GM12878 (cell line): ENCODE data around the gene MTFR1L. TPM values are rescaled to one million over a fixed set of nuclear protein-coding genes. Genes with fewer than 3 reads are reported as not detected.
A peak's percentile ranks its signal among the peaks of the same experiment; 100 is the strongest.

Experiments used
- ATAC-seq: fragments of 200-7000 bp; cut with Tn5 transposase; 3 replicates; pipeline ENCODE4 v1.9.1; 2020; ENCODE audit warnings: mild to moderate bottlenecking, moderate library complexity
- BruUV-seq: library from RNA; stranded (reverse); fragments of 400-500 nt; replicated peaks from 2 replicates; lab custom pipeline; 2021; lab: Mats Ljungman, UMichigan
- CTCF ChIA-PET: fragments of 300-600 bp; sonication (Branson Sonifier 250); formaldehyde crosslinking; extraction: SDS; loops from one replicate; lab custom pipeline; 2021; ENCODE audit warnings: inconsistent platforms; lab: Yijun Ruan, JAX
- POLR2A ChIA-PET: fragments of 350-600 bp; formaldehyde crosslinking; extraction: SDS; loops from one replicate; lab custom pipeline; 2021; ENCODE audit warnings: inconsistent platforms; lab: Charles Lee
- RAD21 ChIA-PET: fragments of 300-600 bp; sonication (Branson Sonifier 250); formaldehyde crosslinking; loops from one replicate; lab custom pipeline; 2023; ENCODE audit warnings: antibody characterized with exemption; ENCODE audit not compliant: unreplicated experiment; lab: Charles Lee
- SMC1A ChIA-PET: fragments of 300-600 bp; sonication (Branson Sonifier 250); formaldehyde crosslinking; loops from one replicate; lab custom pipeline; 2023; ENCODE audit not compliant: unreplicated experiment, uncharacterized antibody; lab: Charles Lee
- DNase-seq: peaks from one replicate; pipeline ENCODE4 v3.0.0-alpha.2; 2011; ENCODE audit warnings: low read depth, low spot score
- FAIRE-seq: peaks from 3 replicates; lab custom pipeline; 2011; peaks lifted over from hg19 to GRCh38; lab: Jason Lieb, UNC
- H2AFZ ChIP-seq: 2 replicates; pipeline ENCODE4 v1.6.0; 2011; ENCODE audit warnings: low read depth, low read length, control low read depth; ENCODE audit not compliant: control insufficient read depth
- H3K27ac ChIP-seq: 2 replicates; pipeline ENCODE4 v1.5.1; 2011; ENCODE audit warnings: control low read depth; ENCODE audit not compliant: control insufficient read depth, insufficient read depth
- H3K27me3 ChIP-seq, 2 experiments: replicated peaks in 1 of 2; 2 replicates each; pipeline versions ENCODE4 v1.6.0 to v1.6.1; 2011; ENCODE audit warnings: low read length in 1 of 2; ENCODE audit not compliant: control insufficient read depth in 2 of 2, insufficient read depth in 2 of 2
- H3K36me3 ChIP-seq, 2 experiments: 2 replicates each; pipeline ENCODE4 v1.5.1; 2011; ENCODE audit warnings: low read length in 1 of 2; ENCODE audit not compliant: control insufficient read depth in 2 of 2, insufficient read depth in 2 of 2
- H3K4me1 ChIP-seq: 2 replicates; pipeline ENCODE4 v1.6.1; 2011; ENCODE audit warnings: mild to moderate bottlenecking, low read length, moderate library complexity, mixed read lengths; ENCODE audit not compliant: control insufficient read depth, insufficient read depth
- H3K4me2 ChIP-seq: 2 replicates; pipeline ENCODE4 v1.6.0; 2011; ENCODE audit warnings: control low read depth; ENCODE audit not compliant: control insufficient read depth, insufficient read depth
- H3K4me3 ChIP-seq: fragments of 200-600 bp; sonication (generic); 2 replicates; pipeline ENCODE4 v1.5.1; 2016
- H3K79me2 ChIP-seq: 2 replicates; pipeline ENCODE4 v1.6.0; 2011; ENCODE audit warnings: low read length; ENCODE audit not compliant: control insufficient read depth, insufficient read depth
- H3K9ac ChIP-seq: 2 replicates; pipeline ENCODE4 v1.8.0; 2011; ENCODE audit warnings: low read length, control low read depth, mixed read lengths; ENCODE audit not compliant: control insufficient read depth, insufficient read depth
- H3K9me3 ChIP-seq: replicated peaks from 3 replicates; pipeline ENCODE4 v1.5.1; 2011; ENCODE audit warnings: mild to moderate bottlenecking, low read length; ENCODE audit not compliant: control insufficient read depth, insufficient read depth
- H4K20me1 ChIP-seq: 2 replicates; pipeline ENCODE4 v1.6.0; 2011; ENCODE audit not compliant: control insufficient read depth, insufficient read depth
- DPF2 ChIP-seq: fragments of 450-650 bp; IDR thresholded peaks from 2 replicates; pipeline ENCODE4 v1.6.1; 2017; ENCODE audit warnings: mild to moderate bottlenecking
- GATAD2B ChIP-seq: fragments of 450-650 bp; conservative IDR thresholded peaks from 2 replicates; pipeline ENCODE4 v1.6.1; 2017; ENCODE audit warnings: low read depth, mild to moderate bottlenecking, moderate library complexity
- IKZF2 ChIP-seq, 2 experiments: fragments of 450-650 bp; IDR thresholded peaks; 2 replicates each; pipeline ENCODE4 v1.6.1; 2017; ENCODE audit warnings: mild to moderate bottlenecking in 2 of 2, moderate library complexity in 2 of 2
- MEF2B ChIP-seq: fragments of 450-650 bp; IDR thresholded peaks from 2 replicates; pipeline ENCODE4 v1.6.1; 2018; ENCODE audit warnings: mild to moderate bottlenecking, moderate library complexity; ENCODE audit not compliant: partially characterized antibody, poor library complexity, severe bottlenecking
- MTA2 ChIP-seq: fragments of 450-650 bp; IDR thresholded peaks from 2 replicates; pipeline ENCODE4 v1.6.1; 2016; ENCODE audit warnings: low read depth, mild to moderate bottlenecking, moderate library complexity
- MYB ChIP-seq: fragments of 150-350 bp; IDR thresholded peaks from 2 replicates; pipeline ENCODE4 v1.6.1; 2014; ENCODE audit warnings: mild to moderate bottlenecking, low read depth, low read length, borderline replicate concordance
- RELB ChIP-seq: fragments of 450-650 bp; IDR thresholded peaks from 2 replicates; pipeline ENCODE4 v1.6.1; 2017; ENCODE audit warnings: low read depth, mild to moderate bottlenecking, moderate library complexity
- SPI1 ChIP-seq: IDR thresholded peaks from 2 replicates; pipeline ENCODE4 v1.6.1; 2011; ENCODE audit warnings: low read depth, mild to moderate bottlenecking, low read length, moderate library complexity, borderline replicate concordance; ENCODE audit not compliant: insufficient read depth
- WGBS: methylation state at CpG from one replicate; pipeline ENCODE4 v1.1.6; 2016; ENCODE audit warnings: low lambda C conversion rate; ENCODE audit not compliant: insufficient replicate concordance, insufficient coverage; ENCODE audit errors: missing lambda C conversion rate; 5-methylcytosine and 5-hydroxymethylcytosine counted together
- in situ Hi-C: fragments of 300-500 bp; cut with MboI; formaldehyde crosslinking; loops from 9 replicates; pipeline ENCODE4 v1.14.3; 2018; ENCODE audit warnings: mixed read lengths
- intact Hi-C: fragments of 100-400 bp; cut with micrococcal nuclease; formaldehyde crosslinking; loops from one replicate; pipeline ENCODE4 v1.14.2; 2022; ENCODE audit not compliant: unreplicated experiment
- polyA plus RNA-seq, 11 experiments: library from polyadenylated mRNA; depleted of rRNA in 4 of 11; unstranded in 6 of 11; stranded (reverse) in 5 of 11; fragments of >200 nt; fragmentation: Nextera tagmentation in 4 of 11; fragmentation: Illumina TruSeq in 1 of 11; extraction: Ambion mirVana in 4 of 11; extraction: Trizol in 1 of 11; gene quantifications; 1 replicate in 1 of 11; 2 replicates in 10 of 11; pipeline versions ENCODE4 v1.2.1 to v1.2.3, GENCODE V29; 2011 to 2016; ENCODE audit warnings: inconsistent platforms in 2 of 11, missing spikeins in 2 of 11, low read depth in 1 of 11
- total RNA-seq, 4 experiments: library from RNA; depleted of rRNA in 3 of 4; stranded (reverse); fragments of >200 nt in 3 of 4; fragmentation: Illumina TruSeq in 1 of 4; extraction: Trizol in 1 of 4; gene quantifications; 2 replicates each; pipeline versions ENCODE4 v1.2.1 to v1.2.3, GENCODE V29; 2013 to 2021
- TF ChIP-seq, protein P1 (sequence below): fragments of 450-650 bp; IDR thresholded peaks from 2 replicates; pipeline ENCODE4 v1.6.1; 2017; ENCODE audit warnings: mild to moderate bottlenecking

The MTFR1L gene
- total and polyA plus RNA-seq, 10 of the 15 experiments (the other 5 are each of a cell fraction or from before 2014, with no cell fraction given) = 16.9 to 44.2 (median 30.3) TPM

DNA sequence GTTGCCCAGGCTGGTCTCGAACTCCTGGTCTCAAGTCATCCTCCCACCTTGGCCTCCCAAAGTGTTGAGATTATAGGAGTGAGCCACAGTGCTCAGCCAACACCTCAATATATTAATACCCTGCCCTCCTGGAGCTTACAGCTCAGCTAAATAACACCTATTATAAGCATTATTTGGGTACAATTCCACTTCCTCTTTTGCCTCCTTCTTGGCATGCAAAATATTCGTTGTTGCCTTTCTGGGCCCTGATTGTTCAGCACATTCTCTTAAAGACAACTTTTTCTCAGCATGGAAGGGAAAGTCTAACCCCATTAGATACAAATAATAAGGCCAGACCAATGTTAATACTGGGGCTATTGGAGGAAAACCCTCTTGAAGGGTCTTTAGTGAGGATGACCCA, 53.0 kb downstream of the MTFR1L start:
- Histone ChIP-seq H3K36me3 (no peaks in the 10 kb centered on the region), H3K27me3 (no peaks in the 10 kb centered on the region; a peak in 1 of 4 replicates), H3K4me2 (peak overlapping the region; percentile 60; the same call in 1 of the 2 replicates), H3K4me1 (peaks cover 34% of the 10 kb centered on the region), H3K9ac (no peak overlapping the region), H2AFZ (no peak overlapping the region), H4K20me1 (no peaks in the 10 kb centered on the region), H3K4me3 (peak overlapping the region; percentile 19; the same call in 1 of the 2 replicates), H3K27ac (peak overlapping the region; percentile 36; the same call in 1 of the 2 replicates), H3K79me2 (peaks cover 9% of the 10 kb centered on the region), H3K9me3 (no peaks in the 10 kb centered on the region)
- CTCF ChIA-PET = interaction anchor here (1.1 kb wide), 1 partner anchor 23 kb away, joined by 4 read pairs; no protein-coding TSS in a partner anchor
- TF ChIP-seq, protein P1, sequence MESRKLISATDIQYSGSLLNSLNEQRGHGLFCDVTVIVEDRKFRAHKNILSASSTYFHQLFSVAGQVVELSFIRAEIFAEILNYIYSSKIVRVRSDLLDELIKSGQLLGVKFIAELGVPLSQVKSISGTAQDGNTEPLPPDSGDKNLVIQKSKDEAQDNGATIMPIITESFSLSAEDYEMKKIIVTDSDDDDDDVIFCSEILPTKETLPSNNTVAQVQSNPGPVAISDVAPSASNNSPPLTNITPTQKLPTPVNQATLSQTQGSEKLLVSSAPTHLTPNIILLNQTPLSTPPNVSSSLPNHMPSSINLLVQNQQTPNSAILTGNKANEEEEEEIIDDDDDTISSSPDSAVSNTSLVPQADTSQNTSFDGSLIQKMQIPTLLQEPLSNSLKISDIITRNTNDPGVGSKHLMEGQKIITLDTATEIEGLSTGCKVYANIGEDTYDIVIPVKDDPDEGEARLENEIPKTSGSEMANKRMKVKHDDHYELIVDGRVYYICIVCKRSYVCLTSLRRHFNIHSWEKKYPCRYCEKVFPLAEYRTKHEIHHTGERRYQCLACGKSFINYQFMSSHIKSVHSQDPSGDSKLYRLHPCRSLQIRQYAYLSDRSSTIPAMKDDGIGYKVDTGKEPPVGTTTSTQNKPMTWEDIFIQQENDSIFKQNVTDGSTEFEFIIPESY = no peak
- TF ChIP-seq GATAD2B (0 out of 2 replicates have a peak, but pooled peaks have one; percentile 30), RELB (peak; percentile 58; the same call in 1 of the 2 replicates), MEF2B (peak; percentile 34), MYB (no peak), SPI1 (peak; percentile 98), MTA2 (0 out of 2 replicates have a peak, but pooled peaks have one; percentile 28), IKZF2 (IDR thresholded peaks at IDR 0.05) (0 out of 4 replicates have a peak, but pooled peaks have one; percentile 10 to 12), DPF2 (0 out of 2 replicates have a peak, but pooled peaks have one; percentile 38)
- ATAC-seq = peak; percentile 44
- SMC1A ChIA-PET = interaction anchor here (1.0 kb wide), 1 partner anchor 16 kb away, joined by 3 read pairs; no protein-coding TSS in a partner anchor
- POLR2A ChIA-PET = interaction anchor here (1.0 to 1.2 kb wide), 2 partner anchors 51 to 52 kb away, joined by 4 to 5 read pairs; no protein-coding TSS in a partner anchor
- no peak for FAIRE-seq
- WGBS = 56% methylated on average over 2 of the region's 2 CpGs
- intact Hi-C loops = no loop called here
- RAD21 ChIA-PET = no interaction called here
- in situ Hi-C loops = no loop called here
- no peak for DNase-seq
- no TSS peak for BruUV-seq
